A549 treated with dexamethasone at 1 μM for 4 hours (cell line): ENCODE measurements around the gene FALEC. TPM values are rescaled to one million over a fixed set of nuclear protein-coding genes. Genes with fewer than 3 reads are reported as not detected.

Experiments
- total RNA-seq: library from RNA; stranded (reverse); fragments of 200-300 nt; extraction: Qiagen RNA extraction; gene quantifications from 5 replicates; pipeline ENCODE4 v1.2.3, GENCODE V29; 2022

Gene FALEC
- total RNA-seq, result 0.19 to 0.24 TPM in 2 of 5 replicates, not detected in the others

GRCh38 chr1:150515328-150516049 lies at the start of gene FALEC:
Gene FALEC (plus strand): TSS chr1:150515752.

GRCh38 chr1:150486966-150487762 lies 28.4 kb upstream of the FALEC start, which contains the start of gene TARS2:
Gene TARS2 (plus strand): TSS chr1:150487419. CDS start chr1:150487451, 32 bp downstream.

GRCh38 chr1:150507912-150508864 lies 7.4 kb upstream of the FALEC start, which contains the start of gene ECM1:
Gene ECM1 (plus strand): TSS chr1:150508109. CDS start chr1:150508210, 101 bp downstream.

DNA sequence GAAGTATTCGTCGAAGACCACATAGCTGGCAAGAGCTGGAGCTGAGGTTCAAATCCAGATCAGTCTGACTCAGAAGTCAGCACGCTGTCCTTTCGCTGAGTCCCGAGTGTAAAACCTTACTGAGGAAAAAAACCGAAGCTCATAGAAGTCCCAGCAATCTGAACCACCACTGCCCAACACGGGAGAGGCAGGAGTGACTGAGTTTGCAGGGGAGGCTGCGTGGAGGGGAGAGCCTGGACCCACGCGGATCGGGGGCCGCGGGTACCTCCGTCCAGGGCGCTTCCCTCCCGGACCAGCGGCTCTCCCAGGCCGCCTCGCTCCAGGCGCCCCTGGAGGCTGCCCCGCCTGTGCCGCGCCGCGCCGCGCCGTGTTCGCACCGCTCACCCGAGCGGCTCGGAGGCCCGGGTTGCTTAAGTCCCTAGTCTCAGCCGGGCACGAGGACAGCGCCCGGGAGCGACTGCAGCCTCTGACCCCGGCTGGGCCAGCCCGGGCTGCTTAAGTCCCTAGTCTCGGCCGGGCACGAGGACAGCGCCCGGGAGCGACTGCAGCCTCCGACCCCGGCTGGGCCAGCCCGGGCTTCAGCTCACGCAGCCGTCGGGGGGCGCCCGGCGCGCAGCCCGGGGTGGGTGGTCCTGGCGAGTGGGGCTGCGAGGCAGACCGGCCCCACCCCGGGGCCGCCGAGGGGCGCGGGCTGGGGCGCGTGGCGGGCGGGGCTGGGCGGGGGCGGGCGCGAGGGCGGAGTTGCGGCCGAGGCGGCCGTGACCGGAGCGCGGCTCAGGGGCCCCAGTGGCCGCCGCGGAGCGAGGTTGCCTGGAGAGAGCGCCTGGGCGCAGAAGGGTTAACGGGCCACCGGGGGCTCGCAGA lies 33.3 kb downstream of the FALEC start, which contains the start of gene ADAMTSL4:
Gene ADAMTSL4, plus strand, starts transcription at position 777 of the 864 bp plus-strand sequence. CDS start 2,881 bp downstream, outside the sequence.

GRCh38 chr1:150579110-150579944 lies 63.8 kb downstream of the FALEC start, which contains the start of gene MCL1:
Gene MCL1 (minus strand): TSS chr1:150579610. CDS start chr1:150579530, 80 bp downstream.

Other genes starting within 250 kb of the FALEC start
- gene APH1A, start 246.7 kb upstream of the FALEC start, total RNA-seq, result 120 to 133 TPM (median 130 TPM) in 5 replicates
- gene C1orf54, start 243.0 kb upstream of the FALEC start, total RNA-seq, result 0.22 to 0.63 TPM (median 0.27 TPM) in 4 of 5 replicates, not detected in the other
- gene CIART, start 233.2 kb upstream of the FALEC start, total RNA-seq, result 1.9 to 3.3 TPM (median 2.5 TPM) in 5 replicates
- gene MRPS21, start 221.9 kb upstream of the FALEC start, total RNA-seq, result 79.1 to 106 TPM (median 83.4 TPM) in 5 replicates
- 49.7 to 59.9 TPM (median 55.0 TPM) in 5 replicates for gene PRPF3, start 194.2 kb upstream of the FALEC start, total RNA-seq
- 11.3 to 18.1 TPM (median 16.4 TPM) in 5 replicates for gene RPRD2, start 151.6 kb upstream of the FALEC start, total RNA-seq
- 21.5 to 25.3 TPM (median 24.1 TPM) in 5 replicates for gene TARS2, start 28.3 kb upstream of the FALEC start, total RNA-seq
- gene ECM1, start 7.6 kb upstream of the FALEC start, total RNA-seq, result 1.1 to 2.4 TPM (median 1.5 TPM) in 5 replicates
- gene ADAMTSL4, start 33.7 kb downstream of the FALEC start, total RNA-seq, result 2.8 to 7.6 TPM (median 6.2 TPM) in 5 replicates
- 243 to 346 TPM (median 312 TPM) in 5 replicates for gene MCL1, start 63.9 kb downstream of the FALEC start, total RNA-seq
- 124 to 160 TPM (median 137 TPM) in 5 replicates for gene ENSA, start 113.9 kb downstream of the FALEC start, total RNA-seq
- gene GOLPH3L, start 181.4 kb downstream of the FALEC start, total RNA-seq, result 13.0 to 17.1 TPM (median 16.3 TPM) in 5 replicates
- gene HORMAD1, start 205.1 kb downstream of the FALEC start, total RNA-seq, result 7.9 to 10.7 TPM (median 9.7 TPM) in 5 replicates